ENCODE data around the gene MYL5.
"Not testable (repeated sequence)": the region's sequence is repeated elsewhere in the genome, so short reads cannot be mapped to it uniquely, and the experiment has no call there.

Gene MYL5, protein sequence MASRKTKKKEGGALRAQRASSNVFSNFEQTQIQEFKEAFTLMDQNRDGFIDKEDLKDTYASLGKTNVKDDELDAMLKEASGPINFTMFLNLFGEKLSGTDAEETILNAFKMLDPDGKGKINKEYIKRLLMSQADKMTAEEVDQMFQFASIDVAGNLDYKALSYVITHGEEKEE

DNA sequence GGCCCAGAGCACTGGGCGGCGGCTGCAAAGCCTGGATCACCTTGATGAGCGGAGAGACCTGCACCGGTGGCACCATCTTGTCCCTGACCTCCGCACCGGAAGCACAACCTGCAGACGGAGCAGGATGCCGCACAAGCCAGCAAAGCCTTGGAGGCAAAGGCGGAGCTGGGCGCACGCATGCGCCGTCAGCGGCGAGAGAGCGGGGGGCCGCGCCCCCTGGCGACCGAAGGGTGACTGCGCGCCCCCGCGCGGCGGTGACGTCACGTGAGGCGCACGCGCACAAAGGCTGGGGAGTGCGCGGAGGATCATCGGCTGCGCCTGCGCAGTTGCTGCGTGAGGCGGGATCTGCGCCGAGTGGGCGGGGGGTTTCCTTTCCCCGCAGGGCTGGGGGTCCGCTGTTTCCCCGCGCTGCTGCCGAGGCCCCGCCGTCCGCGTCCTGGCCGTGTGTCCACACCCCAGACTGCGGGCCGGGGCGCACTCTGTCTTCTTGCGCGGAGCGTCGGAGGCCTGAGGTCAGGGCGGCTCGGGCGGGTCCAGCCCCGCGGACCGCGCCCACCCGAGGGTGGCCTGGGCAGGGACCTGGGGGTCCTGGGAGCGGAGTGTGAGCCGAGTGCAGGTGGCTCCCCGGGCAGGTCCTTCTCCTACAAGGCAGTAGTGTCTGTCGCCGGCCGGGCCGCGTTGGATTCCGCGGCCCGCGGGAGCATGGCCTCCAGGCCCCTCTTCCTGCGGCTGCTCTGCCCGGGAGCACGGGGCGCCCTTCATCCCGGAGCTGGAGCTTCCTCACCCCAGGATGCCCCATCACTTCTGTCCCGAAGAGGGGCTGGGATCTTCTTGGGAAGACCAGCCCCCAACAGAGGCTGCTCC, at the start of gene MYL5, which contains the start of gene ATP5ME:
Gene MYL5 (plus strand): TSS at position 371 of the 864 bp plus-strand sequence. CDS start 3,485 bp downstream, outside the sequence.
Gene ATP5ME (minus strand): TSS at position 105 of the 864 bp plus-strand sequence. CDS start 29 bp downstream, at position 76.
- peak; percentile 94 for DNase-seq

DNA sequence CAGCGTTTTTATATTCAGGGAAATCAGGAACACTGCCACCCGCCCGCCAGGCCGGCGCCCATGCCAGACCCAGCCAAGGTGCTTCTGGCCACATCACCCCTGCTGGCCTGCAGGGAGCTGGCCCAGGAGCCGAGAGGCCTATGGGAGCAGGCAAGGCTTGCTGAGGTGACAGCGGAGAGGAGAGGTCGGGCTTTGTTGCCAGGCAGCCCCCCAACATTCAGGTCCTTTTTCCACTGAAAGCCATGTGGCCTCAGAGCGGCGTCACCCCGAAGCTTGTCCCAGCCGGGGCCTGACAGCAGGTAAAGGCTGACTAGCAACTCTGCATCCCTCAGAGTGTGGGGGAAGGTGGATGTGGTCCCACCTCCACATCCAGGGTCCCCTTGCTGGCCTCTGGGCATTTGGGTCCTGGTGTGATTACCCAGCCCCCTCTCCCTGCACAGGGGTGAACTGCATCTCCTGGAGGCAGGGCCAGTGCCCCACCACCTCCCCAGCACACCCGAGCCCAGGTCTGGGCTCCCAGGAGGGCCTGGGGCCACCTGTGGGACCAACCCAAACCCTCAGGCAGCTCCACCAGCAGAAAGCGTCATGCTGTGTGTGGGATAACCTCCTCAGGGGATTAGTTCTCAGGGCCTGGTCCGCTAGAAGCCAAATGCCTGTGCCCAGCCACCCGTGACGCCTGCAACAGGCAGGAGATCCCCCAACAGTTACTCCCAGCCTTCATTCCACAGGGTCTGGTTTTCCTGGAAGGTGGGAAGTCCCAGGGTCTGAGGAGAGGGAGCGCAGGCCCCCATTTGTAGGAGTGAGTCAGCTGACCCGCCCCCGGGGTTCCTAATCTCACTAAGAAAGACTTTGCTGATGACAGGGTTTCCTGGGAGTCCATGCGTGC, 49.4 kb upstream of the MYL5 start, which contains the start of gene PDE6B:
Gene PDE6B (plus strand): TSS at position 869 of the 886 bp plus-strand sequence. CDS start 54 bp downstream, outside the sequence.
- no peak for DNase-seq

DNA sequence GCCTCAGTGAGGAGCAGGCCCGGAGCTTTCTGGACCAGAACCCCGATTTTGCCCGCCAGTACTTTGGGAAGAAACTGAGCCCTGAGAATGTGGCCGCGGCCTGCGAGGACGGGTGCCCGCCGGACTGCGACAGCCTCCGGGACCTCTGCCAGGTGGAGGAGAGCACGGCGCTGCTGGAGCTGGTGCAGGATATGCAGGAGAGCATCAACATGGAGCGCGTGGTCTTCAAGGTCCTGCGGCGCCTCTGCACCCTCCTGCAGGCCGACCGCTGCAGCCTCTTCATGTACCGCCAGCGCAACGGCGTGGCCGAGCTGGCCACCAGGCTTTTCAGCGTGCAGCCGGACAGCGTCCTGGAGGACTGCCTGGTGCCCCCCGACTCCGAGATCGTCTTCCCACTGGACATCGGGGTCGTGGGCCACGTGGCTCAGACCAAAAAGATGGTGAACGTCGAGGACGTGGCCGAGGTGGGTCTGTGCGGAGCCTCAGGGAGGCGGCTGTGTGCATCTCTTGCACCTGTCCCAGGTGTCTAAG, 48.6 kb upstream of the MYL5 start:
- DNase-seq = no peak

DNA sequence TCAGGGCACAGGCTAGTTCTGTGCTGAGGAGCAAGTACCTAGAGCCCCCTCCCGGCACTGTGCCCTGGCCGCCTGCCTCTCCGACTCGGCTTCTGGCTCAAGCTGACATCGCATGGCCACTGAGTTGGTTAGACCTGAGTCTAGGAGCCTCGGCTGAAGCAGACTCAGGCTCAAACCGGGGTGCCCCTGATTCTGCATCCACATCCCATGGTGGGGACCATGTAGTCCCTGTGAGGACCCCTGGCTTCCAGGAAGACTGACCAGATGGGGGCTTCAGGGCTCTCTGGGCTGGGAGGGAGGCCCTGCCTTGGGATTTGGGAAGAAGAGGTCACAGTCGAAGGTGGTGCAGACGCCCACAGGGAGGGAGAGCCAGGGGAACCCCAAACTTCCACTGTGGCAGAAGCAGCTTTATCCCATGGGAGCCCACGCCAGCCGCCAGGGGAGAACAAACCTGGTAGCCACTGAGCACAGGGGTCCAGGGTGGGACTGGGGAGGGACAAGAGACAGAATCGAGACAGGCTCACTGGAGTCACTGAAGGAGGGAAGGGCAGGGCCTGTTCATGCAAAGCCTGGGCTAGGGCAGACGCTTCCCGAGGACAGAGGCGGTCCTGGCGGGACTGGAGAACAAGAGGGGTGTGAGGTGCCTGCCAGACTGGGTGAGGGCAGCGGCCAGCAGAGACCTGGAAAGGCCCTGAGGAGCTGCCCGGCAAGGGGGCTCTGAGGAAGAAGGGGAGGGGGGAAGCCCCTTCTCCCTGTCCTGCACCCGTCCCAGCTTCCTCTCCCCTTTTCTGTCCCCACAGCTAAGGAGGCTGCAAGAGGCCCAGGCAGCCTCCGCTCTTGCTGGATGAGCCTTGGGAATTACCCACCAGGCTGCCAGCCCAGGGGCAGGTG, 47.9 kb upstream of the MYL5 start:
- no peak for DNase-seq

DNA sequence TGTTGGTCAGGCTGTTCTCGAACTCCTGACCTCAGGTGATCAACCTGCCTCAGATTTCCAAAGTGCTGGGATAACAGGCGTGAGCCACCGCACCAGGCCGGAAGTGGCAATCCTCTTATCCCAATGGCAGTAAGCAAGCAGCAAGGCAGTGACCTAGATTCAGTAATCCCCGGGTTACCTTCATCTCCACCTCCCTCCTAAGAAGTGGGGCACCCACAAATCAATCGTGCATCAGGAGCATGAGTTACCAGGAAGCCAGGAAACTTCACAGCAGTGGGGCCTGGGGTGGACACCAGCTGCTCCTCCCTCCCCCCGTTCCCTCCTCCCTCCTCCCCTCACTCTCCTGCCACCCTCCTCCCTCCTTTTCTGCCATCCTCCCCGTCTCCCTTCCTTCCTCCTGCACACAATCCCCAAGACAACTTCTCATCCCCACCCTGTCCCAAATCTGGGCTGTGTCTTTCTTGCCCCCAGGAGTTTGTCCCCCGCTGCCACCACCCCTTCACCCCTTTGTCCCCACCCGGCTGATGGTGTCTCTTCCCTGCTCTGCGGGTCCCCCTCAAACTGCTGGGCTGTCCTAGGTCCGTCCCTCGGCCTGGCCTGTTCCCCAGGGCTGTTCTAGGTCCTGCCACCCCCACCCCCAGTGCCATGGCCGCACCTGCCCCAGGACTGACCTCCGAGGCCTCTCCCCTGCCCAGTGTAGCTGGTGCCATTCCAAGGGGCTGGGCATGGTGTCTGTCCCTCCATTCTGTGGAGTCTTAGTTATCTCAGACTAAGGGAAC, 46.8 kb upstream of the MYL5 start:
- DNase-seq = no peak

DNA sequence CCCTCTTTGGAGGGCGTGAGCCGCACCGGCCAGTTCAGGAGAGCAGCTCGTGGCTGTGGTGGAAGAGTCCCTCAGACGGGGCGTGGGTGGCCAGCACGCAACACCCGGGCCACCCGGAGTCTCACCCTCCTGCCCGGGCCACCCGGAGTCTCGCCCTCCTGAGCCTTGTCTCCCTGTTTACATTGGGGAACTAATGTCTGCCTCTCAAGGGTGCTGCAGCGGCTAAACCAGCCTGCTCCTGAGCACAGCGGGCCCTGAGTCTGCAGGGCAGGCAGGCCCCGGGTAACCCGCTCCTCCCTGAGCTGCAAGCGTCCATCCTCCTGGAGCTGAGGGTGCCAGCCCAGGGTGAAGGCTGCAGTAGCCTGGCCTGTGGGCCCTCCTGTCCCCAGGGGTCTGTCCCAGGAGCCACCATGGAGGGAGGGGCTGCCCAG, 46.0 kb upstream of the MYL5 start:
- no peak for DNase-seq

DNA sequence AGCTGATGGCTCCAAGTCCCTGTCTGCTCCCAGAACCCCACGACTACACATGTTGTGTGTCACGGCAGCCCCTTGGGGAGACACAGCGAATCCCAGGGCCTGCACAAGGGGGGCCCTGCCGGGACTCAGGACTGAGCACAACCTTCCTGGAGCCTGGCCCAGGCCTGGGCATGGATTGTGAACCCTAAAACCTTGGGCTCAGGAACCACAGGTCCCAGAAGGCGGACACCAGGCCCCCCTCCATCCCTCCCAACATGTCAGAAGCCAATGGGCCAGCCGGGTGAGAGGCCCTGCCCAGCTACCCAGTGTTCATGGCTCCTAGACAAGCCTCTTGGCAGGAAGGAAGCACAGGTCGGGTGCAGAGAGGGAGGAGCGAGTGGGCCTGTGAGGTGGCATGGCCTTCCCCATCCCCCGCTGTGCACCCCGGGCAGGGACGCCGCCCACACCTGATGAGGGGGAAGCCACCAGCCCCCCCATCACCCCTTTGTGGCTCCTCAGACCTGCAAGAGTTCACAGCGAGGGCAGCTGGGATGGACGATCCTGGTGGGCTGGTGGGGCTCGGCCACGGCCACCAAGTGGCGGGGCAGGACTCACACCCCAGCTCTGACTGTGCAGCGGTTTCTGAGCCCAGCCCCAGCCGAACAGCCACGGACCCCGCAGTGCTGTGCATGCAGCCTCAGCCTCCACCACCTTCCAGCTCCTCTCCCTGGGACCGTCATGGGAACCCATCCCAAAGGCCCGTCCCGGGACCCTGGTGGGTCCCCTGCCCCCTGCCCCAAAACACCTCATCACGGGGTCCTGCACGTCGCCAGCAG, 45.3 kb upstream of the MYL5 start:
- no peak for DNase-seq

DNA sequence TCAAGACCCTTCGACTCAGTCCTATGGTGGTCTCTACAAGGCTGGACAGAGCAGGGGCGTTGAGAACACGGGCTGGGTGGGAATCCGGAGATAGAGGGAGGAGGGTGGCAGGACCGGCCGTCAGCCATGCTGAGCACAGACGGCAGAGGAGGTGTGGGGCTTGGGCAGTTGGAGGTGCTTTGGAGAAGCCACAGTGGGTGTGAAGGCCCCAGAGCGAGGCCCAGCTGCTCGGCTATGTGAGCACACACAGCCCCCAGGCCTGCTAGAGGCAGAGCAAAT, 44.8 kb upstream of the MYL5 start:
- DNase-seq = no peak

DNA sequence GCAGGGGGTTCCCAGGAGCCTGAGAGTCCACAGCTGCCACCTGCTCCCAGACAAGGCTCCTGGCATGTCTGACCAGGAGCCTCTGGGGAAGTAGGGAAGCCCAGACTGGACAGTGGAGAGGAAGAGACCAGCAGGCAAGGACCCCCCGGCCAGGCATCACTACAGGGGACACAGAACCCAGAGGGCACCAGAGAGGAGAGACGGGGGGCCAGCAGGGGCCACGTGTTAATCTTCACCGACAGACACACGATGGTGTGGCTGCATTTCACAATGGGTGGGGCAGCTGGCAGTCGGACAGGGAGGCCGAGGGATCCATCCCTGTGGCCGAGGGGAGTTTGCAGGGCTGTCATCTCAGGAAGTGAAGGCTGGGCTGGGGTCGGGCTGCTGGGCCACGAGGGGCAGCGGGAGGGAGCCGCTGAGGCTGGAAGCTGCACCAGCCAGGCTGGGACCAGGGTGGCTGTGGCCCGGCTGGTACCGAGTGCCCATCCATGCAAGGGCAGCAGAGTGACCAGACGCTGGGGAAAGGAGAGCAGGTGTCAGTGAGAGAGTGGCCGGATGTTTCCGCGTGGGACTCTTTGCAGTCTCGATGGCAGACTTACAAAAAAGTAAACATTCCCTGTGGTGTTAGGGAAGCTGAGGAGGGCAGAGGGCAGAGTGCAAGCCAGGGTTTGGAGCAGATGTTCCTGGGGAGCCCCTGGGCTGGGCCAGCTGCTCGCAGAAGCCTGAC, 44.3 kb upstream of the MYL5 start:
- no peak for DNase-seq

DNA sequence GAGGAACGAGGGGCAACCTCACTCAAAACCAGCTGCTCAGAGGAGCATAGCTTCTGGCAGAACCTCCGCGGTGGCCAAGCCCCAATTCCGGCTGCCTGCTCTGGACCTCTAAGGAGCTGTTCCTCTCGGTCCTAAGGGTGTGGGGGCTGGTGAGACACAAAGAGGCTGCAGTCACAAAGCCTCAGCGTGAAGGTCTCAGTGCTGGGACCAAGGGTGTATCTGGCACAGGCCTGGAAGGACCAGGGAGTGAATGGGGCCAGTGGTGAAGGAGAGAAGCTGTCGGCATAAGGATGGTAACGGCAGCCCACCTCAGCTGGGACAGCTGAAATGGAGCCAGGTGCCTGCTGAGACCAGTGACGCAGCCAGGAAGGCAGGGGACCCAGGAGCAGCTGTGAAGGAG, 43.7 kb upstream of the MYL5 start:
- DNase-seq = no peak

DNA sequence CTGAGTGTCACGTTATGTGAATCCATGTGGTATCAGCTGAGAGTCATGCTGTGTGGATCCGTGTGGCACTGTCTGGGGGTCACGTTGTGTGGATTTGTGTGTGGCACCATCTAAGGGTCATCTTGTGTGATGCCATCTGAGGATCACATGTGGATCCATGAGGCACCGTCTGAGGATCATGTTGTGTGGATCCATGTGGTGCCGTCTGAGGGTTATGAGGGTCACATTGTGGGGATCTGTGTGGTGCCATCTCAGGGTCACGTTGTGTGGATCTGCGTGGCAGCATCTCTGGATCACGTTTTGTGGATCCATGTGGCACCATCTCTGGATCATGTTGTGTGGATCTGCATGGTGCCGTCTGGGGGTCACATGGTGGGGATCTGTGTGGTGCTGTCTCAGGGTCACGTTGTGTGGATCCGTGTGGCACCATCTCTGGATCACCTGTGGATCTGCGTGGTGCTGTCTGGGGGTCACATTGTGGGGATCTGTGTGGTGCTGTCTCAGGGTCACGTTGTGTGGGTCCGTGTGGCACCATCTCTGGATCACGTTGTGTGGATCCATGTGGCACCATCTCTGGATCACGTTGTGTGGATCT, 42.0 kb upstream of the MYL5 start:
- DNase-seq = no peak

DNA sequence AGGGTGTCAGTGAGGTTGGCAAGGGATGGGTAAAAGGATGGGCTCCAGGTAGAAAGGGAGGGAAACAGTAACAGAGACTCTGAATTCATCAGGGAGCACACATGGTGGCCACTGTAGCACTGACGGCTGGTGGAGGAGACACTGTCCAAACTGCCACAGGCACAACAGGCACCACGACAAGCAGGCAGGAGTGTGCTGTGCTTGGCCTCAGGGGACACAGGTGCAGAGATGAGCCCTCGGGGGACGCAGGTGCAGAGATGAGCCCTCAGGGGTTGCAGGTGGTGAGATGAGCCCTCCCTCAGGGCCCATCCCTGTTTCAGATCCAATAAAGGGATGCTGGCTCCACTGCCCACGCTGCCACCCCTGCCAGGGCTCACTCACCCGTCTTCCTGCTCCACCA, 41.4 kb upstream of the MYL5 start:
- no peak for DNase-seq

DNA sequence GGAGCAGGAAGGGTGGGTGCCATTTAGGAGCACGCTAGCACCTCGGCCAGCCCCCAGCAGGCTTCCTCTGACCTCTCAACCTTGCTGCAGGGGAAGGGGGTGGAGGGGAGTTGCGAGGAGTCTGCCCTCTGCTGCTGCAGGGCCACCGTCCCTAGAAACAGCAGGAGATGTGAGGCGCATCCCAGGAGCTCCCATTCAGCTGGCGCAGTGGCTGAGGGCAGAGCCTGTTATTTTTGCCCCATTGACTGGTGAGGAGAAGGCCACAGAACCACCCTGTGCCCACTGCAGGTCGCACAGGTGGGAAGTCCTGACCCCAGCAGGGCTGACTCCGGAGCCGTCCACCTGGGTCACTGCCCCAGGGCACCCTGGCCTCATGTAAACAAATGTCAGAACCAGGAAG, 40.9 kb upstream of the MYL5 start:
- DNase-seq = no peak

DNA sequence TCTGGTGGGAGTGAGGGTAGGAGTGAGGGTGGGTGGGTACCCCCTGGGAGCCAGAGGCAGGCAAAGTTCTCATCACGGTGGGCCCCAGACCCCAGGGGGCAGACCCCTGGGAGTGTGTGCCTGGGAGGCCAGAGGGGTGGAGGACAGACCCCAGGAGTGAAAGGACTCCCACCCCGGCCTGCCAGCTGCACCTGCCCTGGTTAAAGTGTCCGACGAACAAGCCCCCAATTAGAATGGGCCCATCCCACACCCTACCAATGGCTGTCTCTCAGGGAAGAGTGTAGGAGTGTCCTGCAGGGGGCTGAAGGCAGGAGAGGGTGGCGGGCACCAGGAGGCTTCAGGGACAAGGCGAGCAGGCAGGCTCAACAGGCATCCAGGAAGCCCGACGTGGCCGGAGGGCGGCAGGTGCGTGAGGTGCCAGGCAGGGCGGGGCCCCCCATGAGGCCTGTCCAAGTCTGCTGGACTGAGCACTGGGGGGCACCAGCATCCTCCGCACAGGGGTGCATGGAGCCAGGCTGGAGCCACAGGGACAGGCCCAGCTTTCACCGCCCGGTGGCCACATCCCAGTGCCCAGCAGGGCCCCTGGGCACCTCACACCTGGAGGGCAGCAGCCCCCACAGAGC, 40.3 kb upstream of the MYL5 start:
- DNase-seq = no peak

DNA sequence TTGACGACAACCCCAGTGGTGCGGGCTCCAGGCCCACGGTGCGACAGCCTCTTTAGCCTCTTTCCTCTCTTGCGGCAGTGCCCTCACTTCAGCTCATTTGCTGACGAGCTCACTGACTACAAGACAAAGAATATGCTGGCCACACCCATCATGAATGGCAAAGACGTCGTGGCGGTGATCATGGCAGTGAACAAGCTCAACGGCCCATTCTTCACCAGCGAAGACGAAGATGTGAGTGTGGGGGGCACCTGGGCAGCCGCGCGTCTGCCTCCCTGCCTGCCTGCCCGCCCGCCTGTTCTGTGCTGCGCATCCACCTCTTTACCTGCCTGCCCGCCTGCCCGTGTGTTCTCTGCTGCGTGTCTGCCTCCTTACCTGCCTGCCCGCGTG, 39.8 kb upstream of the MYL5 start:
- DNase-seq = no peak

DNA sequence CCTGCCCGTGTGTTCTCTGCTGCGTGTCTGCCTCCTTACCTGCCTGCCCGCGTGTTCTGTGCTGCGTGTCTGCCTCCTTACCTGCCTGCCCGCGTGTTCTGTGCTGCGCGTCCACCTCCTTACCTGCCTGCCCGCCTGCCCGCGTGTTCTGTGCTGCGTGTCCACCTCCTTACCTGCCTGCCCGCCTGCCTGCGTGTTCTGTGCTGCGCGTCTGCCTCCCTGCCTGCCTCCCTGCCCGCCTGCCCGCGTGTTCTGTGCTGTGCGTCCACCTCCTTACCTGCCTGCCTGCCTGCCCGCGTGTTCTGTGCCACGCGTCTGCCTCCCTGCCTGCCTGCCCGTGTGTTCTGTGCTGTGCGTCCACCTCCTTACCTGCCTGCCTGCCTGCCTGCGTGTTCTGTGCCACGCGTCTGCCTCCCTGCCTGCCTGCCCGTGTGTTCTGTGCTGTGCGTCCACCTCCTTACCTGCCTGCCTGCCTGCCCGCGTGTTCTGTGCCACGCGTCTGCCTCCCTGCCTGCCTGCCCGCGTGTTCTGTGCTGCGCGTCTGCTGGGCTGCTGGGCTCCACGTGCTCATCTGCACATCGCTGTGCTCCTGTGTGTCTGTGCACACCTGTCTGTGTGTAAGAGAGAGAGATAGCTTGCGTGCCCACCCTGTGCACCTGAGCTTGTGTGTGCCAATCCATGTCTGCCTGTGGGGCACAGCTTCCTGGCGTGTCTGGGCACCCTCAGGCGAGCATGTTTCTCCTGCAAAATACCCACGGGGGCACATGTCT, 39.1 kb upstream of the MYL5 start:
- DNase-seq = not testable (repeated sequence)

DNA sequence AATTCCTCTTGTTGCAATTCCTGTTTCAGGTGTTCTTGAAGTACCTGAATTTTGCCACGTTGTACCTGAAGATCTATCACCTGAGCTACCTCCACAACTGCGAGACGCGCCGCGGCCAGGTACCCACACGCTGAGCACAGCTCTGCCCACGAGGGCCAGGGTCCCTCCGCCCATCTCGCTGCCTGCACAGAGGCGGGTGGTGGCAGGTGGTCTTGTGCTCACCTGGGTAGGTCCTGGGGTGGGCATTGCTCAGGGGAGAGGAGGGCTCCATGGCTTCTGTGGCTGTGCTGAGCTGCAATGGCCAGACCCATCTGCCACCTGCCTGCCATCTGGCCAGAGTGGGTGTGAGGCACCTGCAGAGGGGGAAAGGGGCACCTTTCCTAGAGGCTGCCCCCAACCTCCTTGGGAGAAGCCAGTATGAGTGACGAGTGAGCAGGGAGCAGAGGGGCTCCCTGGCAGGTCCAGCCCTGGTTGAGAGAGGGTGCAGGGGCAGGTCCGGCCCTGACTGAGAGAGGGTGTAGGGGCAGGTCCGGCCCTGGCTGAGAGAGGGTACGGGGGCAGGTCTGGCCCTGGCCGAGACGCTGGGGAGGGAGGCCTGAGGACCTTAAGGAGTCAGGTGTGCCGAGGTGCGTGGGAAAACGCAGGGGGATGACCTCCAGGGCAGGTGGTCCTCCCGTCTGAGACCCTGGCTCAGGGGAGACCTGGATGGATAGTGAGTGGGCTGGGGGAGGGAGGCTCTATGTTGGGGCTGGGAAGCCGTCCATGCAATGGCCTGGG, 38.3 kb upstream of the MYL5 start:
- no peak for DNase-seq

Measured in KG1 (cell line).